CD4-positive, alpha-beta T cell treated with Interleukin-10 for 1 hour (primary cell): ENCODE results near the gene EHD4.
A peak's percentile ranks its signal among the peaks of the same experiment; 100 is the strongest.

ENCODE experiments used
- DNase-seq: peaks from one replicate; pipeline ENCODE4 v3.0.0-alpha.2; 2020

Gene EHD4

GRCh38 chr15:41892621-41893421, 79.5 kb downstream of the EHD4 start:
- DNase-seq = peak; percentile 28

DNA sequence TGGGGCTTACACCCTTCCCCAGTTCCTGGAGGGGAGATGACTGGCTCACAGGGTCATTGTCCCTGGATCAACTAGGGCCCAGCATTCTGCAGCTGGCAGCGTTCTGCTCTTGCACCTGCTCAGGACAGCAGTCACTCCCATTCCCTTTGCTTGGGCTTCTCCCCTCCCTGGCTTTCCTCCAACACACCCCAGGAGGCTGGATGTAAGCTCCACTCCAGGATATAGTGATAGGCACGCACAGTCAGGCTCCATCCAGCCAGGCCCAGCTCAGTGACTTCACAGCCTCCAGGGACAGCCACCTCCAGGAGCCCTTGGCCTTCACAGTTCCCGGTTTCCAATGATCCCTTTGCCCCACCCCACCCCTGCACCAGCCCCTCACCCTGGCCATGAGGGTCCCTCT, 80.4 kb downstream of the EHD4 start:
- DNase-seq = no peak

- DNase-seq = no peak
These were observed 81.1 kb downstream of the EHD4 start for GRCh38 chr15:41891226-41891625.

- DNase-seq = no peak
These were observed 82.2 kb downstream of the EHD4 start for GRCh38 chr15:41890050-41890690.

DNA sequence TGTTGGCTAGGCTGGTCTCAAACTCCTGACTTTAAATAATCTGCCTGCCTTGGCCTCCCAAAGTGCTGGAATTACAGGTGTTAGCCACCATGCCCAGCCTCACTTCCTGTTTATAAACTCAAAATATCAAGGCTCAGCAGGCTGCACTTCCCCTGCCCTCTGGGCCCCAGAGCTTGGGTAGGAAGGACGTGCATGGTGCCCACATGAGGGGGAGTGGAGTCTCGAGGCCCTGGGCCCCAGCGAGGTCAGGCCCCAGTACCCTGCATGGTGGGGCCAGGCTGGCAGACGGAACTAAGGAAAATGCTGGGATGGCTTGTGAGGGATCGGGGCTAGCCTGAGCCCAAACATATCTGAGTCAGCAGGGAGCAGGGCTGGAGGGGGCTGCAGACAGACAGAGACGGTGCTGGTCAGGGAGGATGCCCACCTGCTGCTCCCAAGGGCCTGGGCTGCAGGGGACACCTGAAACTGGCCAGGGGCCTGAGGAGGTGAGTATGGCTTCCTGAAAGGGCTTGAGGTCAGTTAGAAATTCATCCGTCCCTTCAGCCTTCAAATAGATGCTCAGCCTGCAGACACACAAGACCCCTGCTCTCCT, 83.6 kb downstream of the EHD4 start:
- peak; percentile 20 for DNase-seq

GRCh38 chr15:41887893-41888292, 84.5 kb downstream of the EHD4 start:
- DNase-seq = no peak

DNA sequence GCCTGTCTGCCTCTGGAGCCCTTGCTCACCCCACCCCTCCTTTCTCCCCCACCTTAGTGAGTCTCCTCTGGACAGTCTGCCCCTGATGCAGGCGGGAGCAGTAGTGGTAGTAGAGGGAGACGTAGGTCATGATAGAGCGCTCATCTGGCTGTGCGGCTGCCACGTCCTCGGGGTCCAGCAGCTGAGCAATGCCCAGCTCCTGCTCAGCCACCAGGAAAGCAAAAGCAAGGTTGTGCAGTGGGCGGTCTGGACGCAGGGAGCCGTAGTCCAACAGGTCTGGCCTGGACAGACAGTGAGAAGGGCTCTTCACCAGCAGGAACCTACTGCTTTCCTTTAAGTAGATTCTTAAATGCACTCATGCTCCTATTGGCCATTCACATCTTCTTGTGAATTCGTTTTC, 85.2 kb downstream of the EHD4 start:
- DNase-seq = no peak

- no peak for DNase-seq
These were observed 85.6 kb downstream of the EHD4 start for GRCh38 chr15:41886741-41887140.

DNA sequence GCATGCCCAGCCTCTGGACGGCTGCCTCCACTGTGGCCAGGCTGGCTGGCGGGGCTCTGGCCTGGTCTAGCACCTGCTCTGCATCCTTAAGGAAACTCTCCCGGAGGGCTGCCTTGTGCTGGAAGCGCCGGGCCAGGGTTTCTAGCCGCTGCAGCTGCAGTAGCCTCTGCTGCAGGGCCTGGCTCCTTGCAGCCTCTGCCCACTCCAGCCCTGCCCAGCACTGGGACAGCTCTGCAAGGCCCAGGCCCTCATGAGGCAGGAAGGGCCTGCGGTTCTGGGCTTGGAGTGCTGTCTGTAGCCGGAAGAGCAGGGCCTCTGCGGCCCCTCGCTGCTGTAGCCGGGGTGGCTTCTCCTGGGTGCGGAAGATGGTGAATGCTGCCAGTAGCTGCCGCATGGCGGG, 86.5 kb downstream of the EHD4 start:
- no peak for DNase-seq

DNA sequence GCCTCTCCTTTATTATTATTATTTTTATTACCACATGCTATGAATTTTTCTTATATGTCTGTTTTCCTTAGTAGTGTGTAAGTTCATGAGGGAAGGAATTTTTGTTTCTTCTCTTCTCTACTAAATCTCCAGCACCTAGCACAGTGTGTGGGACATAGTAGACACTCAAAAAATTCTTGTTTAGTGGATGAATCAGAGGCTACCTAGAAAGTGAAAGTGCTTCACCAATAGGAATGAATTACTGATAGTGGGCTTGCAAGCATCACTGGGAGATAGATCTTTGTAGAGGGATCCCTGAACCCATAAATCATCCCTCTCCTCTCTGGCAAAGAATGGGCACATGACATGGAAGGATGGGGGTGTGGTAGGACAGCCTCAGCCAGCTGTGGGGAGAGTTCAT, 87.0 kb downstream of the EHD4 start:
- DNase-seq = no peak

DNA sequence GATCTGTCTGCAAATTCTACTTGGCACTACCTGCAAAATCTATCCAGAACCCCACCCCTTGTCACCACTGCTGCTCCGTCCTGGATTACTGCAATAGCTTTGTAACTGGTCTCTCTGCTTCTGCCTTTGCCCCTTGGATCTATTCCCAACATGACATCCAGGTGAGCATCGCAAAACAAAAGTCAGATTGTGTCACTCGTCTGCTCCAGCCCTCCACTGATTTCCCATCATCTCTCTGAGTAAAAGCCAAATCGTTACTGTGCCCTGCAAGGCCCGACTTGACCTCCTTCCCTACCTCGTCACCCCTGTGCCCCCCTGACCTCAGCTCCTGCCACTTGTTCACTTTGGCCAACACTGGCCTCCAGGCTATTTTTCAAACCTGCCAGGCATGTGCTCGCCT, 87.9 kb downstream of the EHD4 start:
- no peak for DNase-seq

DNA sequence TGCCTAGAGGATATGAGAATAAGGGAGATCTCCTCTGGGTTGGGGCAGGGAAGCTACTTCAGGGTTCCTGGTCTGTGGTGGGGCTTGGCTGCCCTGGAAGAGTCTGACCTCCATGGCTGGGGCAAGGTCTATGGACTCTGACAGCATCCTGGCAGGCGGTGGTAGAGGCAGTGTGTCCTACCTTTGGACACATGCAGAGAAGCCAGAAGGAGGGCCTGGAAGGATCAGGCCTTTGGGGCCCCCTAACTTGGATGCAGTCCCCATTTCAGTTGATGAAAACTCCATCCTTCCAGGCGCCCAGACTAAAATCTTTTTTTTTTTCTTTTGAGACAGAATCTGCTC, 88.9 kb downstream of the EHD4 start:
- no peak for DNase-seq

- DNase-seq = no peak
These were observed 89.5 kb downstream of the EHD4 start for GRCh38 chr15:41882689-41883483.

DNA sequence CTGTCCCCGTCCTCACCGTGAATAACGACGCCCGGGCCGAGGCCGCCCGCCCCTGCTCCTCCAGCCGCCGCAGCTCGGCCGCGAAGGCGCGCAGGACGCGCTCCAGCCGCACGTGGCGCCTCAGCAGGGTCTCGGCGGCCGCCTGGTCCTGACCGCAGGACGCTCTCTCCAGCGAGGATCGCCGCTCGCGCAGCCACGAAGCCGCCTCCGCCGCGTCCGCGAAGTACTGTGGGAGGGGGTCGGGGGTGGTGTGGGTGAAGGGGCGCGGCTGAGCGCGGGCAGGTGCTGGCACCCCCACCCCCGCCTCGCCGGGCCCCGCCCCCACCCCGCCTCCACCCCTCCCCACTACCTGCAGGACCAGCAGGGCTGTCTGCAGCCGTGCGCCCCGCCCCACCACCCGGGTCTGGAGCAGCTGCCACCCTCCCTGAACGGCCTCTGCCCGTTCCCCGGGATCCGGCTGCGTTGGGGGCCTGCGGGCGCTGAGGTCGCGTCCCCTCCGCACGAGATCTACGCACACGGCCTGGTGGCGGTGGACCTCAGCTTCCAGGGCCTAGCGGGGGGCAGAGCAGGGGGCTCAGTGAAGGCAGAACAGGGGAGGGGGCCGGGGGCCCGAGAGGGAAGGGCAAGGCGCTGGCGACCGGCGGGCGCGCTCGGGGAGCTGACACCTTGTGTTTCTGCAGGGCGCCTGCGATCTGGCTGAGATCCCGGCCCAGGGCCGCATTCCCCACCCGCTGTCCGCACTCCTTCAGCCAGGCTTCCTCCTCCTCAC, 90.3 kb downstream of the EHD4 start:
- DNase-seq = no peak

- no peak for DNase-seq
These were observed 90.8 kb downstream of the EHD4 start for GRCh38 chr15:41881550-41881919.

DNA sequence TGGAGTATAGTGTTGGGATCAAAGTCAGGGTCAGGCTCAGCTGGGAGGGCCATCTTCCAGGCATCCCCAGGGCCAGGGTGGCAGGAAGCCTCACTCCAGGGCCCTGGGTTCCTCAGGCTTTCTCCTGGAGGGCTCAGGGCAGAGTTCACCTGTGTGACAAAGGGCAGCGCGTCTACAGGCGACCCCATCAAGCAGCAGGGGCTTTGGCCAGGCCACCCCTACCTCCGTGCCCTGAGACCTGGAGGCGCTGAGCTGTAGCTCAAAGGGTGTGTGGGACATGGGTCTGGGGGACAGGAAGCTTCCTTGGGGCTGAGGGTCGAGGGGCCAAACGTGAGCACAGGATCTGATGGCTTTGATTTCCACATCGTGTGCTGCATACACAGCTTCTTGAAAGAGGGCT, 91.3 kb downstream of the EHD4 start:
- DNase-seq = no peak

- DNase-seq = no peak
These were observed 92.0 kb downstream of the EHD4 start for GRCh38 chr15:41880156-41880877.

DNA sequence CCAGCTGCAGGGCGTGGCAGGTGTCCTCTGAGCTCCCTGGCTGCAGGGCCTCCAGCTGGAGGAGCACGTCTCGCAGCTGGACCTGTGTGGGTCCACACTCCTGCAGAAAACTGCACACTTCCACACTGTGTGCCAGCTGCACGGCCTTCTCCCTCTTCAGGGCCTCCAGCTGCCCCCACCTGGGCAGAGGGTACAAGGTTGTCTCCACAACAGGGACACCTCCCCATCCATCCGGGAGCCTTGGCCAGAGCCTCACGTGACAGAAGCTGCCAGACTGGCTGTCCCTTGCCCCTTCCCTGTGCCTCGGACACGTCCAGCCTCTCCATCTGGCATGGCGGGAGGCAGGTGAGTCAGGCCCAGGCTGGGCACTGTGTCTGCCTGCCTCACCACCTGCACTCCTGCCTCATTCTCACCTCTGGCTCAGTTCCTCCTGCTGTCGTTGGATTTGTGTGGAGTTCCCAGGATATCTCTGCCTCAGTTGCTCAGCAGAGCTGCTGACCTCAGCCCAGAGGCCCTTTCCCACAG, 93.0 kb downstream of the EHD4 start:
- no peak for DNase-seq

GRCh38 chr15:41878355-41878699, 94.0 kb downstream of the EHD4 start:
- no peak for DNase-seq

DNA sequence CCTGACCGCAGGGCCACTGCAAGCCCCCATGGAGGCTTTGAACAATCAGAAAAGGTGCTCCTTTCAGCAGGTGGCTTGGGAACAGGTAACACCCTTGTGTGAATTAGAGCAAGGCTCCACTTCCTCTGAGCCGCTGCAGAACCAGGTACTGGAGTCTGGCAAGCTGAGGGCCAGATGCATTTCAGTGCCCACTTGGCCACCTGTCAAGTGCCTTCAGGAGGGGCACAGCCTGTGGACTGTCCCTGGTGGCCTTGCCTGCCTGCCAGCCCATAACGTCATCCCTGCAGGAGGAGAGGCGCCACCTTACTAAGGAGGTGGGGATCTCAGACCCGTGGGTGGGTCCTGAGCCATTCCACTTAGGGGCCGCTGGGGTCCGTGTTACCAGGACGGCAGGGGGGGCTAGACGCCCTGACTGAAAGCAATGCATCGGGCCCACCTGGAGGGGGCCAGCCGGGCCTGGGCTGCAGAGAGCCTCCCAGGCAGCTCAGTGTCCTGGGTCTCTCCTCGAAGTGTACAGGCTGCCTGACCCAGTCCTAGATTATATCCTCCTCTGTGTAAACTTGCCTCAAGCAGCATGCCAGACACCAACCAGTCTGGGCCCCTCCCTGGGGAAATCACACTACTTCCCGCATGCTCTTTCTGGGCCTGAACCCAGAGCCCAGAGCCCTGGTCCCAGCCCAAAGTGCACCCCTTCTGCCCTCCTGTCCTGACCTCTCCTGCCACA, 94.6 kb downstream of the EHD4 start:
- no peak for DNase-seq

DNA sequence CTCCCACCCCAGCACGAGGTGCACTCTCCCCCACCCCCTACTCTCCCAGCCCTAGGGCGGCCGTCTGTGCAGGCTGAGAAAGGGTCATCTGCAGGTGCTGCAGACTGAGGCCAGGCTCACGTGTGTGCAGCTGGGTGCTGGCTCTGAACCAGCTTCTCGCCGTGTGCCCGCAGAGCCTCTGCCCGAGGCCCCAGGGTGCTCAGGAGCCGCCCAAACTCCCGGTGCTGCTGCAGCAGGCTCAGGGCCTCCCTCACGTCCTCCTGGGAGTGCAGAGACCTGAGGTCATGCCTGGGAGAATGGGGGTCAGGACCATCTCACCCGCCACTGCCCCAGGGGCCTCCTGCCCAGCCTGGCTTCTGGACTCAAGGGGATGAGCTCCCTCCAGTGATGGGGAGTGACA, 95.7 kb downstream of the EHD4 start:
- DNase-seq = no peak
